B cell (primary cell): ENCODE data around the gene TVP23C. TPM values are rescaled to one million over a fixed set of nuclear protein-coding genes. Genes with fewer than 3 reads are reported as not detected.

Experiments
- ATAC-seq: fragments of 200-7000 bp; cut with Tn5 transposase; one replicate; pipeline ENCODE4 v1.10.0; 2021; ENCODE audit warnings: low read depth, mild to moderate bottlenecking, moderate number of reproducible peaks, moderate library complexity
- CTCF ChIA-PET: fragments of 350-600 bp; sonication (Branson Sonifier 250); formaldehyde crosslinking; loops from one replicate; lab custom pipeline; 2021; ENCODE audit warnings: antibody characterized with exemption, inconsistent platforms; lab: Charles Lee
- POLR2A ChIA-PET: fragments of 350-600 bp; sonication (Branson Sonifier 250); formaldehyde crosslinking; loops from one replicate; lab custom pipeline; 2021; ENCODE audit warnings: antibody characterized with exemption; lab: Charles Lee
- DNase-seq: peaks from one replicate; pipeline ENCODE4 v3.0.0; 2013
- H2AFZ ChIP-seq: 2 replicates; pipeline ENCODE4 v1.6.1; 2012; ENCODE audit warnings: mild to moderate bottlenecking, low read depth, low read length; ENCODE audit not compliant: insufficient read depth, poor library complexity, severe bottlenecking
- H3K27ac ChIP-seq, 2 donors: 1 replicate in 1 of 2; 2 replicates in 1 of 2; pipeline ENCODE4 v1.5.1; 2012 to 2013; ENCODE audit warnings: low read length in 2 of 2, mild to moderate bottlenecking in 2 of 2, moderate library complexity in 1 of 2
- H3K27me3 ChIP-seq, 4 experiments: fragments of 200-600 bp in 1 of 4; sonication (generic) in 1 of 4; replicated peaks in 1 of 4; 1 replicate in 2 of 4; 2 replicates in 2 of 4; pipeline versions ENCODE4 v1.6.1 to v1.7.0; 2013 to 2016; ENCODE audit warnings: low read length in 3 of 4, mild to moderate bottlenecking in 2 of 4, mixed read lengths in 1 of 4, moderate library complexity in 1 of 4; ENCODE audit not compliant: insufficient read depth in 4 of 4, control insufficient read depth in 3 of 4; ENCODE audit errors: control extremely low read depth in 1 of 4
- H3K36me3 ChIP-seq, 2 experiments: replicated peaks in 1 of 2; 1 replicate in 1 of 2; 2 replicates in 1 of 2; pipeline versions ENCODE4 v1.6.1 to v1.7.1; 2013; ENCODE audit warnings: low read length in 1 of 2; ENCODE audit not compliant: insufficient read depth in 2 of 2, control insufficient read depth in 1 of 2; ENCODE audit errors: control extremely low read depth in 1 of 2, extremely low read depth in 1 of 2
- H3K4me1 ChIP-seq, 2 donors: fragments of 200-600 bp in 1 of 2; sonication (generic) in 1 of 2; 1 replicate in 1 of 2; 2 replicates in 1 of 2; pipeline versions ENCODE4 v1.5.1 to v1.6.1; 2013 to 2017; ENCODE audit warnings: low read length in 2 of 2; ENCODE audit not compliant: control insufficient read depth in 2 of 2, insufficient read depth in 2 of 2
- H3K4me2 ChIP-seq: replicated peaks from 2 replicates; pipeline ENCODE3; 2012; ENCODE audit warnings: mild to moderate bottlenecking, low read depth, low read length; ENCODE audit not compliant: poor library complexity, severe bottlenecking
- H3K4me3 ChIP-seq, 5 experiments: fragments of 200-600 bp in 1 of 5; sonication (generic) in 1 of 5; 1 replicate in 3 of 5; 2 replicates in 2 of 5; pipeline versions ENCODE4 v1.5.1 to v1.7.0; 2011 to 2016; ENCODE audit warnings: low read length in 4 of 5, mild to moderate bottlenecking in 4 of 5, low read depth in 2 of 5, control low read depth in 1 of 5, moderate library complexity in 1 of 5; ENCODE audit not compliant: insufficient read depth in 1 of 5; ENCODE audit errors: control extremely low read depth in 1 of 5, extremely low read depth in 1 of 5
- H3K79me2 ChIP-seq: fragments of 200-600 bp; sonication (generic); one replicate; pipeline ENCODE4 v1.6.0; 2016; ENCODE audit warnings: low read length; ENCODE audit not compliant: control insufficient read depth, insufficient read depth
- H3K9ac ChIP-seq: fragments of 200-600 bp; sonication (generic); 2 replicates; pipeline ENCODE4 v1.6.1; 2017; ENCODE audit warnings: mild to moderate bottlenecking, low read length, moderate library complexity
- H3K9me3 ChIP-seq, 3 donors: one replicate each; pipeline versions ENCODE4 v1.6.1 to v1.7.1; 2013; ENCODE audit warnings: low read length in 2 of 3; ENCODE audit not compliant: control insufficient read depth in 2 of 3, insufficient read depth in 1 of 3; ENCODE audit errors: control extremely low read depth in 1 of 3
- H4K20me1 ChIP-seq: 2 replicates; pipeline ENCODE4 v1.6.0; 2012; ENCODE audit warnings: mild to moderate bottlenecking, low read length; ENCODE audit not compliant: insufficient read depth, control insufficient read depth, poor library complexity, severe bottlenecking
- H3K27ac Mint-ChIP-seq: one replicate; pipeline ENCODE4 v1.8.0; 2021; ENCODE audit warnings: mixed read lengths
- H3K27me3 Mint-ChIP-seq: one replicate; pipeline ENCODE4 v1.8.0; 2021; ENCODE audit warnings: mixed read lengths
- H3K4me1 Mint-ChIP-seq: one replicate; pipeline ENCODE4 v1.8.0; 2021; ENCODE audit warnings: mixed read lengths
- H3K4me3 Mint-ChIP-seq: one replicate; pipeline ENCODE4 v1.8.0; 2021; ENCODE audit warnings: mixed read lengths
- H3K9me3 Mint-ChIP-seq: one replicate; pipeline ENCODE4 v1.8.0; 2022; ENCODE audit warnings: mixed read lengths; ENCODE audit not compliant: insufficient read depth
- EZH2 ChIP-seq: IDR thresholded peaks from 2 replicates; pipeline ENCODE4 v1.6.1; 2012; ENCODE audit warnings: borderline replicate concordance, low read depth, mild to moderate bottlenecking, moderate library complexity, low read length; ENCODE audit not compliant: insufficient read depth, poor library complexity, severe bottlenecking
- WGBS: methylation state at CpG from one replicate; pipeline ENCODE4 v1.1.5; 2013; ENCODE audit warnings: missing lambda C conversion rate; ENCODE audit not compliant: insufficient coverage; 5-methylcytosine and 5-hydroxymethylcytosine counted together
- intact Hi-C: fragments of 100-400 bp; cut with micrococcal nuclease; formaldehyde crosslinking; loops from one replicate; pipeline ENCODE4 v1.10.0; 2022
- polyA plus RNA-seq: library from polyadenylated mRNA; depleted of rRNA; stranded (reverse); fragments of >200 nt; gene quantifications from 2 replicates; pipeline ENCODE4 v1.2.3, GENCODE V29; 2012
- total RNA-seq, 2 donors: library from RNA; stranded (reverse); fragments of 120-200 nt in 1 of 2; gene quantifications; 1 replicate in 1 of 2; 2 replicates in 1 of 2; pipeline versions ENCODE4 v1.2.3 to v1.2.4, GENCODE V29; 2013 to 2022
- TF ChIP-seq, protein P1 (sequence below): fragments of 200-600 bp; IDR thresholded peaks from one replicate; pipeline ENCODE4 v1.8.0; 2022; ENCODE audit warnings: antibody characterized with exemption, mild to moderate bottlenecking

The TVP23C gene
- total and polyA plus RNA-seq, 2 donors (not counting 1 experiment from before 2014, with no cell fraction given) = 8.6 to 30.9 TPM

GRCh38 chr17:15490634-15491261 is 72.5 kb downstream of the TVP23C start:
- WGBS = 48% methylated on average over 10 of the region's 11 CpGs
- Histone ChIP-seq H3K27me3 (no peaks in the 10 kb centered on the region), H3K4me1 (no peaks in the 10 kb centered on the region), H3K79me2 (no peaks in the 10 kb centered on the region), H3K9ac (no peak overlapping the region), H3K4me3 (no peak overlapping the region), H2AFZ (no peak overlapping the region), H3K9me3 (no peaks in the 10 kb centered on the region), H3K36me3 (no peaks in the 10 kb centered on the region), H4K20me1 (no peaks in the 10 kb centered on the region), H3K4me2 (no peak overlapping the region), H3K27ac (no peak overlapping the region)
- H3K27me3 Mint-ChIP-seq = no peaks in the 10 kb centered on the region
- POLR2A ChIA-PET = no interaction called here
- ATAC-seq = no peak
- H3K9me3 Mint-ChIP-seq = no peaks in the 10 kb centered on the region
- no peaks in the 10 kb centered on the region for H3K4me1 Mint-ChIP-seq
- H3K27ac Mint-ChIP-seq = no peak overlapping the region
- no peak for TF ChIP-seq EZH2
- TF ChIP-seq, protein P1, sequence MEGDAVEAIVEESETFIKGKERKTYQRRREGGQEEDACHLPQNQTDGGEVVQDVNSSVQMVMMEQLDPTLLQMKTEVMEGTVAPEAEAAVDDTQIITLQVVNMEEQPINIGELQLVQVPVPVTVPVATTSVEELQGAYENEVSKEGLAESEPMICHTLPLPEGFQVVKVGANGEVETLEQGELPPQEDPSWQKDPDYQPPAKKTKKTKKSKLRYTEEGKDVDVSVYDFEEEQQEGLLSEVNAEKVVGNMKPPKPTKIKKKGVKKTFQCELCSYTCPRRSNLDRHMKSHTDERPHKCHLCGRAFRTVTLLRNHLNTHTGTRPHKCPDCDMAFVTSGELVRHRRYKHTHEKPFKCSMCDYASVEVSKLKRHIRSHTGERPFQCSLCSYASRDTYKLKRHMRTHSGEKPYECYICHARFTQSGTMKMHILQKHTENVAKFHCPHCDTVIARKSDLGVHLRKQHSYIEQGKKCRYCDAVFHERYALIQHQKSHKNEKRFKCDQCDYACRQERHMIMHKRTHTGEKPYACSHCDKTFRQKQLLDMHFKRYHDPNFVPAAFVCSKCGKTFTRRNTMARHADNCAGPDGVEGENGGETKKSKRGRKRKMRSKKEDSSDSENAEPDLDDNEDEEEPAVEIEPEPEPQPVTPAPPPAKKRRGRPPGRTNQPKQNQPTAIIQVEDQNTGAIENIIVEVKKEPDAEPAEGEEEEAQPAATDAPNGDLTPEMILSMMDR = no peak
- intact Hi-C loops = no loop called here
- CTCF ChIA-PET = no interaction called here
- H3K4me3 Mint-ChIP-seq = no peak overlapping the region
- DNase-seq = no peak

GRCh38 chr17:15488557-15488956 is 74.7 kb downstream of the TVP23C start:
- no peaks in the 10 kb centered on the region for H3K27me3 Mint-ChIP-seq
- no peak overlapping the region for H3K27ac Mint-ChIP-seq
- no peaks in the 10 kb centered on the region for H3K9me3 Mint-ChIP-seq
- Histone ChIP-seq H3K4me2 (no peak overlapping the region), H3K4me1 (no peaks in the 10 kb centered on the region), H4K20me1 (no peaks in the 10 kb centered on the region), H3K9me3 (no peaks in the 10 kb centered on the region), H3K79me2 (no peaks in the 10 kb centered on the region), H3K9ac (no peak overlapping the region), H3K36me3 (no peaks in the 10 kb centered on the region), H3K27me3 (no peaks in the 10 kb centered on the region), H3K4me3 (no peak overlapping the region), H3K27ac (no peak overlapping the region), H2AFZ (no peak overlapping the region)
- ATAC-seq = no peak
- ChIA-PET POLR2A (no interaction called here), CTCF (interaction anchor here (1.1 kb wide), 1 partner anchor 8 kb away, joined by 3 read pairs; no protein-coding TSS in a partner anchor)
- 100% methylated on average over 2 of the region's 2 CpGs for WGBS
- intact Hi-C loops = no loop called here
- DNase-seq = no peak
- H3K4me3 Mint-ChIP-seq = no peak overlapping the region
- TF ChIP-seq EZH2 = no peak
- TF ChIP-seq, protein P1 = no peak
- no peaks in the 10 kb centered on the region for H3K4me1 Mint-ChIP-seq
